GM12878 (cell line): ENCODE results near the gene RNPS1. TPM values are rescaled to one million over a fixed set of nuclear protein-coding genes. Genes with fewer than 3 reads are reported as not detected.

ENCODE experiments used
- ATAC-seq: fragments of 200-7000 bp; cut with Tn5 transposase; 3 replicates; pipeline ENCODE4 v1.9.1; 2020; ENCODE audit warnings: mild to moderate bottlenecking, moderate library complexity
- BruUV-seq: library from RNA; stranded (reverse); fragments of 400-500 nt; replicated peaks from 2 replicates; lab custom pipeline; 2021; lab: Mats Ljungman, UMichigan
- CTCF ChIA-PET: fragments of 300-600 bp; sonication (Branson Sonifier 250); formaldehyde crosslinking; extraction: SDS; loops from one replicate; lab custom pipeline; 2021; ENCODE audit warnings: inconsistent platforms; lab: Yijun Ruan, JAX
- POLR2A ChIA-PET: fragments of 350-600 bp; formaldehyde crosslinking; extraction: SDS; loops from one replicate; lab custom pipeline; 2021; ENCODE audit warnings: inconsistent platforms; lab: Charles Lee
- RAD21 ChIA-PET: fragments of 300-600 bp; sonication (Branson Sonifier 250); formaldehyde crosslinking; loops from one replicate; lab custom pipeline; 2023; ENCODE audit warnings: antibody characterized with exemption; ENCODE audit not compliant: unreplicated experiment; lab: Charles Lee
- SMC1A ChIA-PET: fragments of 300-600 bp; sonication (Branson Sonifier 250); formaldehyde crosslinking; loops from one replicate; lab custom pipeline; 2023; ENCODE audit not compliant: unreplicated experiment, uncharacterized antibody; lab: Charles Lee
- DNase-seq: peaks from one replicate; pipeline ENCODE4 v3.0.0-alpha.2; 2011; ENCODE audit warnings: low read depth, low spot score
- FAIRE-seq: peaks from 3 replicates; lab custom pipeline; 2011; peaks lifted over from hg19 to GRCh38; lab: Jason Lieb, UNC
- H2AFZ ChIP-seq: 2 replicates; pipeline ENCODE4 v1.6.0; 2011; ENCODE audit warnings: low read depth, low read length, control low read depth; ENCODE audit not compliant: control insufficient read depth
- H3K27ac ChIP-seq: 2 replicates; pipeline ENCODE4 v1.5.1; 2011; ENCODE audit warnings: control low read depth; ENCODE audit not compliant: control insufficient read depth, insufficient read depth
- H3K27me3 ChIP-seq, 2 experiments: replicated peaks in 1 of 2; 2 replicates each; pipeline versions ENCODE4 v1.6.0 to v1.6.1; 2011; ENCODE audit warnings: low read length in 1 of 2; ENCODE audit not compliant: control insufficient read depth in 2 of 2, insufficient read depth in 2 of 2
- H3K36me3 ChIP-seq, 2 experiments: 2 replicates each; pipeline ENCODE4 v1.5.1; 2011; ENCODE audit warnings: low read length in 1 of 2; ENCODE audit not compliant: control insufficient read depth in 2 of 2, insufficient read depth in 2 of 2
- H3K4me1 ChIP-seq: 2 replicates; pipeline ENCODE4 v1.6.1; 2011; ENCODE audit warnings: mild to moderate bottlenecking, low read length, moderate library complexity, mixed read lengths; ENCODE audit not compliant: control insufficient read depth, insufficient read depth
- H3K4me2 ChIP-seq: 2 replicates; pipeline ENCODE4 v1.6.0; 2011; ENCODE audit warnings: control low read depth; ENCODE audit not compliant: control insufficient read depth, insufficient read depth
- H3K4me3 ChIP-seq: fragments of 200-600 bp; sonication (generic); 2 replicates; pipeline ENCODE4 v1.5.1; 2016
- H3K79me2 ChIP-seq: 2 replicates; pipeline ENCODE4 v1.6.0; 2011; ENCODE audit warnings: low read length; ENCODE audit not compliant: control insufficient read depth, insufficient read depth
- H3K9ac ChIP-seq: 2 replicates; pipeline ENCODE4 v1.8.0; 2011; ENCODE audit warnings: low read length, control low read depth, mixed read lengths; ENCODE audit not compliant: control insufficient read depth, insufficient read depth
- H3K9me3 ChIP-seq: replicated peaks from 3 replicates; pipeline ENCODE4 v1.5.1; 2011; ENCODE audit warnings: mild to moderate bottlenecking, low read length; ENCODE audit not compliant: control insufficient read depth, insufficient read depth
- H4K20me1 ChIP-seq: 2 replicates; pipeline ENCODE4 v1.6.0; 2011; ENCODE audit not compliant: control insufficient read depth, insufficient read depth
- ATF3 ChIP-seq: IDR thresholded peaks from 2 replicates; pipeline ENCODE4 v1.6.1; 2011; ENCODE audit warnings: low read depth, mild to moderate bottlenecking, low read length, moderate library complexity, borderline replicate concordance; ENCODE audit errors: extremely low read depth
- EZH2 ChIP-seq: IDR thresholded peaks from 2 replicates; pipeline ENCODE4 v1.6.1; 2012; ENCODE audit warnings: low read depth, mild to moderate bottlenecking, control low read depth, inconsistent platforms, low read length, borderline replicate concordance; ENCODE audit not compliant: control insufficient read depth
- FOS ChIP-seq: IDR thresholded peaks from 3 replicates; pipeline ENCODE4 v1.6.1; 2011; ENCODE audit warnings: borderline replicate concordance; ENCODE audit not compliant: insufficient read length; ENCODE audit errors: extremely low read depth
- GABPA ChIP-seq: IDR thresholded peaks from 2 replicates; pipeline ENCODE4 v1.6.1; 2014; ENCODE audit warnings: antibody characterized with exemption, low read depth, mild to moderate bottlenecking, inconsistent platforms
- RELA ChIP-seq: fragments of 450-650 bp; IDR thresholded peaks from 2 replicates; pipeline ENCODE4 v1.8.0; 2014; ENCODE audit warnings: borderline replicate concordance; ENCODE audit not compliant: partially characterized antibody
- WGBS: methylation state at CpG from one replicate; pipeline ENCODE4 v1.1.6; 2016; ENCODE audit warnings: low lambda C conversion rate; ENCODE audit not compliant: insufficient replicate concordance, insufficient coverage; ENCODE audit errors: missing lambda C conversion rate; 5-methylcytosine and 5-hydroxymethylcytosine counted together
- in situ Hi-C: fragments of 300-500 bp; cut with MboI; formaldehyde crosslinking; loops from 9 replicates; pipeline ENCODE4 v1.14.3; 2018; ENCODE audit warnings: mixed read lengths
- intact Hi-C: fragments of 100-400 bp; cut with micrococcal nuclease; formaldehyde crosslinking; loops from one replicate; pipeline ENCODE4 v1.14.2; 2022; ENCODE audit not compliant: unreplicated experiment
- polyA plus RNA-seq, 11 experiments: library from polyadenylated mRNA; depleted of rRNA in 4 of 11; unstranded in 6 of 11; stranded (reverse) in 5 of 11; fragments of >200 nt; fragmentation: Nextera tagmentation in 4 of 11; fragmentation: Illumina TruSeq in 1 of 11; extraction: Ambion mirVana in 4 of 11; extraction: Trizol in 1 of 11; gene quantifications; 1 replicate in 1 of 11; 2 replicates in 10 of 11; pipeline versions ENCODE4 v1.2.1 to v1.2.3, GENCODE V29; 2011 to 2016; ENCODE audit warnings: inconsistent platforms in 2 of 11, missing spikeins in 2 of 11, low read depth in 1 of 11
- total RNA-seq, 4 experiments: library from RNA; depleted of rRNA in 3 of 4; stranded (reverse); fragments of >200 nt in 3 of 4; fragmentation: Illumina TruSeq in 1 of 4; extraction: Trizol in 1 of 4; gene quantifications; 2 replicates each; pipeline versions ENCODE4 v1.2.1 to v1.2.3, GENCODE V29; 2013 to 2021

Gene RNPS1
- total and polyA plus RNA-seq, 10 of the 15 experiments (the other 5 are each of a cell fraction or from before 2014, with no cell fraction given) = 38.2 to 359 (median 188) TPM

DNA sequence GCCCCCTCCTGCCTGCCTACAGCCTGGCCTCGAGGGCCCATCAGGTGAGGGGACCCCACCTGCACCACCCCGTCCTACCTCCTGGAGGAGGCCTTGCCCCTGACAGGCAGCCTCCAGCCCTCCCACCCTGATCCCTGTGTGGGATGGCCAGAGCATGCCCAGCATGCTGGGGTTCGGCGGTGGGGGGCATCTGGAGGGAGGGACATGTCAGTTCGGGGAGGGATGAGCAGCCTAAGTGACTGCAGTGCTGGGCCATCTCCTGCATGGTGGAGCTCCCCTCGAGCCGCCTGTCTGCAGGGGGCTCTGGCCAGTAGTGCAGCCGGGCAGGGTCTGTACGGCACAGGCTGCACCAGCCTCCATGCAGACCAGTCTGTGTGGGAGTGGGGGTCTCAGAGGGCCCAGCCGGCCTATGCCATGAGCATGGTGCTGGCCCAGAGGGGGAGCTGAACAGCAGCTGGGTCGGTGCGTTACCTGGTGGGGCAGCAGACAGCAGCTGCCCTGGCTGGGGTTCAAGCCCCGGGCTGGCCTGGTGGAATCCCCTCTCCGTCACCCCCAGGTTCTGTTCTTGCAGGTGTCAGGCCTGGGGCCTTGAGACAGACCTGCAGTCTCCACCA, 4.0 kb upstream of the RNPS1 start:
- CTCF ChIA-PET = no interaction called here
- SMC1A ChIA-PET = no interaction called here

More for the DNA sequence above, 4.0 kb upstream of the RNPS1 start:
- FAIRE-seq (no peak), ATAC-seq (no peak), DNase-seq (no peak)
- no peaks in the 10 kb centered on the region for H3K27me3 ChIP-seq
- RAD21 ChIA-PET = no interaction called here
- no peak overlapping the region for H3K27ac ChIP-seq
- H3K4me1 ChIP-seq = peaks cover 11% of the 10 kb centered on the region
- peaks cover 16% of the 10 kb centered on the region for H3K79me2 ChIP-seq
- TF ChIP-seq EZH2 (no peak), ATF3 (no peak), FOS (no peak), RELA (no peak), GABPA (no peak)
- in situ Hi-C loops = no loop called here
- no peak overlapping the region for H2AFZ ChIP-seq
- POLR2A ChIA-PET = no interaction called here
- no peak overlapping the region for H3K4me3 ChIP-seq
- H3K4me2 ChIP-seq = no peak overlapping the region
- no peaks in the 10 kb centered on the region for H3K9me3 ChIP-seq
- 0 out of 2 replicates have a peak, but pooled peaks cover 3% of the 10 kb centered on the region for H4K20me1 ChIP-seq
- H3K9ac ChIP-seq = no peak overlapping the region
- intact Hi-C loops = no loop called here
- 88% methylated on average over 14 of the region's 14 CpGs for WGBS
- BruUV-seq = no TSS peak
- H3K36me3 ChIP-seq = no peaks in the 10 kb centered on the region
